Osteoblast (primary cell): ENCODE results near the gene MPC2. TPM values are rescaled to one million over a fixed set of nuclear protein-coding genes. Genes with fewer than 3 reads are reported as not detected.

Experiments
- DNase-seq: peaks from one replicate; pipeline ENCODE4 v3.0.0; 2011; ENCODE audit warnings: low spot score, mixed read lengths; ENCODE audit not compliant: insufficient read length; ENCODE audit errors: missing footprints
- H2AFZ ChIP-seq: 2 replicates; pipeline ENCODE4 v1.6.0; 2011; ENCODE audit warnings: mild to moderate bottlenecking, low read length
- H3K27ac ChIP-seq: 2 replicates; pipeline ENCODE4 v1.5.1; 2011; ENCODE audit warnings: mild to moderate bottlenecking, low read depth, low read length, moderate library complexity
- H3K27me3 ChIP-seq: 2 replicates; pipeline ENCODE4 v1.6.0; 2012; ENCODE audit warnings: mild to moderate bottlenecking, control low read depth, inconsistent platforms, low read length, moderate library complexity; ENCODE audit not compliant: insufficient read depth
- H3K36me3 ChIP-seq: 2 replicates; pipeline ENCODE4 v1.5.1; 2011; ENCODE audit warnings: mild to moderate bottlenecking, low read length, control low read depth, moderate library complexity; ENCODE audit not compliant: insufficient read depth
- H3K4me1 ChIP-seq: 2 replicates; pipeline ENCODE4 v1.5.1; 2011; ENCODE audit warnings: mild to moderate bottlenecking, low read length, control low read depth, moderate library complexity; ENCODE audit not compliant: insufficient read depth
- H3K4me2 ChIP-seq: 2 replicates; pipeline ENCODE4 v1.6.0; 2011; ENCODE audit warnings: mild to moderate bottlenecking, low read length; ENCODE audit not compliant: insufficient read depth
- H3K4me3 ChIP-seq: fragments of 200-600 bp; sonication (generic); 3 replicates; pipeline ENCODE4 v1.5.1; 2012; ENCODE audit warnings: mild to moderate bottlenecking, low read length, inconsistent platforms; ENCODE audit not compliant: insufficient read depth
- H3K79me2 ChIP-seq: 2 replicates; pipeline ENCODE4 v1.6.0; 2012; ENCODE audit warnings: mild to moderate bottlenecking, low read length, control low read depth, inconsistent platforms; ENCODE audit not compliant: insufficient read depth
- H3K9me3 ChIP-seq: 2 replicates; pipeline ENCODE4 v1.5.1; 2011; ENCODE audit warnings: low read depth, low read length, control low read depth
- H4K20me1 ChIP-seq: 2 replicates; pipeline ENCODE4 v1.6.0; 2012; ENCODE audit warnings: mild to moderate bottlenecking, low read length, control low read depth; ENCODE audit not compliant: insufficient read depth
- total RNA-seq: library from RNA; depleted of rRNA; stranded (reverse); fragments of >200 nt; gene quantifications from 2 replicates; pipeline ENCODE4 v1.2.3, GENCODE V29; 2012
- TF ChIP-seq, protein P1 (sequence below): IDR thresholded peaks from 2 replicates; pipeline ENCODE4 v1.5.1; 2011; ENCODE audit warnings: mild to moderate bottlenecking, low read depth, low read length, moderate library complexity; ENCODE audit errors: extremely low read depth

MPC2 gene
- total RNA-seq, 1 donor = 34.7 TPM

DNA sequence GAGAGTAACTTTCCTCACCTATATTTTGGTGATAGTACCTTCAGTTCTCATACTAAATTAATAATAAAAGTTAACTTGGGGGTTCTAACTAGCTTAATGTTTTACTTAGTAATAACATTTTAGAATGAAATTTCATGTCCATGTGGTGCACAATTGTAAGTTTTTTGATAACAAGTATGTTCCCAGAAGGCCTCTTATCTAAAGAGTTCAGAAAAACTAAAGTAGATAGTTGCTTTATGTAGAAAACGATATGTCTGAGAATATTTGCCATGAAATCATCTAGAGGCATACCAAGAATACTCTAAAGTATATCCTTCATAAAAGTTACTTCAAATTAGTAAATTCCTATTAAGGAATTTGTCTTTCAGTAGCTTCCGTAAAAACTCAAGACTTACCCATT is 12.8 kb downstream of the MPC2 start:
- peaks cover 15% of the 10 kb centered on the region for H3K4me1 ChIP-seq
- no peak overlapping the region for H2AFZ ChIP-seq
- TF ChIP-seq, protein P1, sequence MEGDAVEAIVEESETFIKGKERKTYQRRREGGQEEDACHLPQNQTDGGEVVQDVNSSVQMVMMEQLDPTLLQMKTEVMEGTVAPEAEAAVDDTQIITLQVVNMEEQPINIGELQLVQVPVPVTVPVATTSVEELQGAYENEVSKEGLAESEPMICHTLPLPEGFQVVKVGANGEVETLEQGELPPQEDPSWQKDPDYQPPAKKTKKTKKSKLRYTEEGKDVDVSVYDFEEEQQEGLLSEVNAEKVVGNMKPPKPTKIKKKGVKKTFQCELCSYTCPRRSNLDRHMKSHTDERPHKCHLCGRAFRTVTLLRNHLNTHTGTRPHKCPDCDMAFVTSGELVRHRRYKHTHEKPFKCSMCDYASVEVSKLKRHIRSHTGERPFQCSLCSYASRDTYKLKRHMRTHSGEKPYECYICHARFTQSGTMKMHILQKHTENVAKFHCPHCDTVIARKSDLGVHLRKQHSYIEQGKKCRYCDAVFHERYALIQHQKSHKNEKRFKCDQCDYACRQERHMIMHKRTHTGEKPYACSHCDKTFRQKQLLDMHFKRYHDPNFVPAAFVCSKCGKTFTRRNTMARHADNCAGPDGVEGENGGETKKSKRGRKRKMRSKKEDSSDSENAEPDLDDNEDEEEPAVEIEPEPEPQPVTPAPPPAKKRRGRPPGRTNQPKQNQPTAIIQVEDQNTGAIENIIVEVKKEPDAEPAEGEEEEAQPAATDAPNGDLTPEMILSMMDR = no peak
- no peak for DNase-seq
- peaks cover 56% of the 10 kb centered on the region for H3K79me2 ChIP-seq
- no peak overlapping the region for H3K27ac ChIP-seq
- H3K36me3 ChIP-seq = peaks cover 3% of the 10 kb centered on the region
- H3K9me3 ChIP-seq = no peaks in the 10 kb centered on the region
- no peak overlapping the region for H3K4me3 ChIP-seq
- peaks cover 3% of the 10 kb centered on the region for H4K20me1 ChIP-seq
- H3K4me2 ChIP-seq = no peak overlapping the region
- no peaks in the 10 kb centered on the region for H3K27me3 ChIP-seq

DNA sequence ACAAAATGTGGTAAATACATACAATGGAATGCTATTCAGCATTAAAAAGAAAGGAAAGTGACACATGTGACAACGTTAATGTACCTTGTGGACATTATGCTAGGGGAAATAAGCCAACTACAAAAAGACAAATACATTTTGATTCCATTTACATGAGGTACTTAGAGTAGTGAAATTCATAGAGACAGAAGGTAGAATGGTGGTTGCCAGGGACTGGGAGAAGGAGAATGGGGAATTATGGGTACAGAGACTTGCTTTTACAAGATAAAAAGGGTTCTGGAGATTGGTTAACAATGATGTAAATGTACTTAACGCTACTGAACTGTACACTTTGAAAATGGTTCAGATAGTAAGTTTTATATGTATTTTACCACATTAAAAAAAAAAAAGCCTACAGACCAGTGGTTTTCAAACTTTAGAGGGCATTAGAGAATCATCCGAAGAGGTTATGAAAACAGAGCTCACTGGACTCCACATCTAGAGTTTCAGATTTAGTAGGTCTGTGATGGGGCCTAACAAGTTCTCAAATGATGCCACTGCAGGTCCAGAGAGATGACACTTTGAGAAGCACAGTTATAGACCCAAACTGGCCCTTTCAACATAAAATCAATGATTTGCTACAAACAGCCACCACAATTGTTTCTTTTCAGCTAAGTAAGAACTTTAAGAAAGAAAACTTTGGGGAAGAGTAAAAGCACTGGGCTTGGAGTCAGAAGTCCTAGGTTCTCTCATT is 13.4 kb downstream of the MPC2 start:
- peaks cover 3% of the 10 kb centered on the region for H3K36me3 ChIP-seq
- no peak for DNase-seq
- H3K4me3 ChIP-seq = no peak overlapping the region
- H3K4me1 ChIP-seq = peaks cover 15% of the 10 kb centered on the region
- H3K9me3 ChIP-seq = no peaks in the 10 kb centered on the region
- no peak overlapping the region for H3K27ac ChIP-seq
- H2AFZ ChIP-seq = no peak overlapping the region
- H3K27me3 ChIP-seq = no peaks in the 10 kb centered on the region
- H4K20me1 ChIP-seq = peaks cover 3% of the 10 kb centered on the region
- no peak overlapping the region for H3K4me2 ChIP-seq
- TF ChIP-seq, protein P1 = no peak
- peaks cover 50% of the 10 kb centered on the region for H3K79me2 ChIP-seq

- no peak overlapping the region for H3K4me3 ChIP-seq
- TF ChIP-seq, protein P1 = no peak
- peaks cover 3% of the 10 kb centered on the region for H4K20me1 ChIP-seq
- H3K4me2 ChIP-seq = peak overlapping the region; percentile 17
- no peak for DNase-seq
- H3K27me3 ChIP-seq = no peaks in the 10 kb centered on the region
- H3K79me2 ChIP-seq = peaks cover 42% of the 10 kb centered on the region
- H3K36me3 ChIP-seq = peaks cover 7% of the 10 kb centered on the region
- H3K9me3 ChIP-seq = no peaks in the 10 kb centered on the region
- peaks cover 15% of the 10 kb centered on the region for H3K4me1 ChIP-seq
- H2AFZ ChIP-seq = no peak overlapping the region
- H3K27ac ChIP-seq = peak overlapping the region; percentile 1
Measured at GRCh38 chr1:167922611-167923074, 14.2 kb downstream of the MPC2 start.

DNA sequence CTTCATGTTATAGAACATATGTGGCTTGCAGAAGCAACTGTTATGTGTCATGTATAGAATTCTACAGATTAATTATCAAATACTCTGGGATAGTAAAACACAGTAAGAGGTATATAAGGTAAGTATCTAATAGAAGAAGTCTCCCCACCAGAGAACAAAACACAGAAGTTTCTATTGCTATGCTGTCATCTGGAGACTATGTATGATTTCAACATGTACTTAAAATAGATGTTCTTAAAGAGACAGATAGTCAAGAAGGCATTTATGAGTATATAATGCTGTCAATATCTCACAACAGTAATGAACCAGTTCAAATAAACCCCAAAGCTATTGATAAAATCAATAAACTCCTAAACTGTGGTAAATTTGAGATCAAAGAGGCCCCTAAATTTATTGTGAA is 14.8 kb downstream of the MPC2 start:
- peaks cover 7% of the 10 kb centered on the region for H3K36me3 ChIP-seq
- H3K27me3 ChIP-seq = no peaks in the 10 kb centered on the region
- peaks cover 3% of the 10 kb centered on the region for H4K20me1 ChIP-seq
- peak overlapping the region; percentile 17 for H3K4me2 ChIP-seq
- TF ChIP-seq, protein P1 = no peak
- DNase-seq = no peak
- peaks cover 36% of the 10 kb centered on the region for H3K79me2 ChIP-seq
- no peak overlapping the region for H2AFZ ChIP-seq
- peaks cover 15% of the 10 kb centered on the region for H3K4me1 ChIP-seq
- H3K9me3 ChIP-seq = no peaks in the 10 kb centered on the region
- peak overlapping the region; percentile 1 for H3K27ac ChIP-seq
- H3K4me3 ChIP-seq = no peak overlapping the region
